WTC11 (cell line): Measurements from ENCODE around the gene SRGAP1. TPM values are rescaled to one million over a fixed set of nuclear protein-coding genes. Genes with fewer than 3 reads are reported as not detected.

Experiments used
- ATAC-seq: fragments of 200-7000 bp; cut with Tn5 transposase; 2 replicates; pipeline ENCODE4 v1.10.0; 2021; ENCODE audit warnings: mild to moderate bottlenecking, moderate library complexity
- CTCF ChIA-PET: fragments of 300-600 bp; sonication (Branson Sonifier 250); formaldehyde crosslinking; loops from one replicate; lab custom pipeline; 2021; ENCODE audit warnings: antibody characterized with exemption; lab: Charles Lee
- POLR2A ChIA-PET: fragments of 350-600 bp; sonication (Branson Sonifier 250); formaldehyde crosslinking; loops from one replicate; lab custom pipeline; 2021; ENCODE audit warnings: antibody characterized with exemption; lab: Charles Lee
- DNase-seq: peaks from one replicate; pipeline ENCODE4 v3.0.0; 2021; ENCODE audit warnings: low spot score
- H3K27ac Mint-ChIP-seq: 2 replicates; pipeline ENCODE4 v1.8.0; 2021; ENCODE audit warnings: mixed read lengths
- H3K27me3 Mint-ChIP-seq: 2 replicates; pipeline ENCODE4 v1.8.0; 2021; ENCODE audit warnings: low read depth, mild to moderate bottlenecking, moderate library complexity, mixed read lengths
- H3K36me3 Mint-ChIP-seq: 2 replicates; pipeline ENCODE4 v1.8.0; 2021; ENCODE audit warnings: mixed read lengths
- H3K4me1 Mint-ChIP-seq: 2 replicates; pipeline ENCODE4 v1.8.0; 2022; ENCODE audit warnings: mixed read lengths
- H3K4me3 Mint-ChIP-seq: 2 replicates; pipeline ENCODE4 v1.8.0; 2021; ENCODE audit warnings: mild to moderate bottlenecking, moderate library complexity, mixed read lengths
- H3K9me3 Mint-ChIP-seq: 2 replicates; pipeline ENCODE4 v1.8.0; 2021; ENCODE audit warnings: mixed read lengths
- CREM ChIP-seq: sonication (generic); formaldehyde crosslinking; IDR thresholded peaks from 2 replicates; pipeline ENCODE4 v1.8.1; 2022; ENCODE audit warnings: mild to moderate bottlenecking, missing genetic modification reagents, moderate library complexity
- E2F4 ChIP-seq: sonication (generic); formaldehyde crosslinking; IDR thresholded peaks from 2 replicates; pipeline ENCODE4 v1.8.1; 2022; ENCODE audit warnings: low read depth, mild to moderate bottlenecking, moderate library complexity, missing genetic modification reagents, borderline replicate concordance
- ELF4 ChIP-seq: sonication (generic); formaldehyde crosslinking; IDR thresholded peaks from 2 replicates; pipeline ENCODE4 v1.8.1; 2022; ENCODE audit warnings: low read depth, mild to moderate bottlenecking, moderate library complexity, missing genetic modification reagents
- EMX1 ChIP-seq: fragments of 250-450 bp; sonication (Bioruptor Pico); IDR thresholded peaks from 2 replicates; pipeline ENCODE4 v1.8.0; 2021; ENCODE audit warnings: mild to moderate bottlenecking
- ERG ChIP-seq: fragments of 250-450 bp; sonication (Bioruptor Pico); IDR thresholded peaks from 2 replicates; pipeline ENCODE4 v1.8.0; 2021; ENCODE audit warnings: mild to moderate bottlenecking
- FOXP4 ChIP-seq: sonication (generic); formaldehyde crosslinking; IDR thresholded peaks from 2 replicates; pipeline ENCODE4 v1.8.0; 2022; ENCODE audit warnings: mild to moderate bottlenecking, missing genetic modification reagents
- HMGA2 ChIP-seq: fragments of 250-450 bp; sonication (Bioruptor Pico); IDR thresholded peaks from 2 replicates; pipeline ENCODE4 v1.4.0; 2021; ENCODE audit warnings: mild to moderate bottlenecking, moderate library complexity
- HMGXB4 ChIP-seq: sonication (generic); formaldehyde crosslinking; IDR thresholded peaks from 2 replicates; pipeline ENCODE4 v1.8.1; 2023; ENCODE audit warnings: mild to moderate bottlenecking, moderate library complexity, missing genetic modification reagents
- IRF1 ChIP-seq: sonication (generic); formaldehyde crosslinking; IDR thresholded peaks from 2 replicates; pipeline ENCODE4 v1.8.0; 2023; ENCODE audit warnings: missing genetic modification reagents
- MXD4 ChIP-seq: fragments of 250-450 bp; sonication (Bioruptor Pico); IDR thresholded peaks from 2 replicates; pipeline ENCODE4 v1.8.0; 2021; ENCODE audit warnings: mild to moderate bottlenecking, moderate library complexity, borderline replicate concordance
- MYBL2 ChIP-seq: sonication (generic); formaldehyde crosslinking; IDR thresholded peaks from 2 replicates; pipeline ENCODE4 v1.8.1; 2023; ENCODE audit warnings: mild to moderate bottlenecking, moderate library complexity, missing genetic modification reagents
- NFE2L1 ChIP-seq: sonication (generic); formaldehyde crosslinking; IDR thresholded peaks from 2 replicates; pipeline ENCODE4 v1.8.1; 2023; ENCODE audit warnings: missing genetic modification reagents
- NFYB ChIP-seq: sonication (generic); formaldehyde crosslinking; conservative IDR thresholded peaks from 2 replicates; pipeline ENCODE4 v1.8.0; 2022; ENCODE audit warnings: low read depth, missing genetic modification reagents
- PREB ChIP-seq: sonication (generic); formaldehyde crosslinking; IDR thresholded peaks from 2 replicates; pipeline ENCODE4 v1.8.1; 2022; ENCODE audit warnings: mild to moderate bottlenecking, missing genetic modification reagents, moderate library complexity, borderline replicate concordance
- RELA ChIP-seq: sonication (generic); formaldehyde crosslinking; IDR thresholded peaks from 2 replicates; pipeline ENCODE4 v1.8.1; 2022; ENCODE audit warnings: missing genetic modification reagents, mild to moderate bottlenecking, borderline replicate concordance
- TP53 ChIP-seq: sonication (generic); formaldehyde crosslinking; IDR thresholded peaks from 2 replicates; pipeline ENCODE4 v1.8.1; 2023; ENCODE audit warnings: mild to moderate bottlenecking, missing genetic modification reagents
- ZNF219 ChIP-seq: sonication (generic); formaldehyde crosslinking; IDR thresholded peaks from 2 replicates; pipeline ENCODE4 v1.8.0; 2023; ENCODE audit warnings: missing genetic modification reagents, mild to moderate bottlenecking, borderline replicate concordance
- ZNF396 ChIP-seq: fragments of 250-450 bp; sonication (Bioruptor Pico); IDR thresholded peaks from 2 replicates; pipeline ENCODE4 v1.8.0; 2021; ENCODE audit warnings: mild to moderate bottlenecking, moderate library complexity, borderline replicate concordance
- ZNF425 ChIP-seq: fragments of 250-450 bp; sonication (Bioruptor Pico); conservative IDR thresholded peaks from 2 replicates; pipeline ENCODE4 v1.9.0; 2021; ENCODE audit warnings: mild to moderate bottlenecking
- total RNA-seq: library from RNA; stranded (reverse); gene quantifications from 3 replicates; pipeline ENCODE4 v1.2.3, GENCODE V29; 2021

Gene SRGAP1
- total RNA-seq, 1 experiment from 2014 or later, result 10.3 TPM

GRCh38 chr12:63802012-63802608 lies 42.4 kb upstream of the SRGAP1 start:
- Mint-ChIP-seq H3K27me3 (no peaks in the 10 kb centered on the region), H3K4me1 (no peaks in the 10 kb centered on the region), H3K36me3 (no peaks in the 10 kb centered on the region), H3K4me3 (no peak overlapping the region), H3K27ac (no peak overlapping the region), H3K9me3 (no peaks in the 10 kb centered on the region)
- TF ChIP-seq EMX1 (CRISPR knock-in tag) (no peak), HMGA2 (CRISPR knock-in tag) (no peak), PREB (no peak), MYBL2 (CRISPR knock-in tag) (no peak), ZNF396 (CRISPR knock-in tag) (no peak), ZNF219 (CRISPR knock-in tag) (no peak), CREM (CRISPR knock-in tag) (no peak), ELF4 (CRISPR knock-in tag) (no peak), FOXP4 (CRISPR knock-in tag) (no peak), HMGXB4 (CRISPR knock-in tag) (no peak), NFE2L1 (CRISPR knock-in tag) (no peak), NFYB (CRISPR knock-in tag) (no peak), ERG (no peak), IRF1 (CRISPR knock-in tag) (no peak), E2F4 (CRISPR knock-in tag) (no peak), TP53 (no peak), MXD4 (CRISPR knock-in tag) (no peak), RELA (CRISPR knock-in tag) (no peak), ZNF425 (no peak)
- ChIA-PET POLR2A (no interaction called here), CTCF (interaction anchor here (0.8 to 1.3 kb wide), 2 partner anchors 650 to 698 kb away, joined by 4 read pairs; no protein-coding TSS in a partner anchor)
- ATAC-seq, result no peak
- no peak for DNase-seq
